Astrocyte (in vitro differentiated cells and primary cell): Measurements from ENCODE around the gene LRRC41.

Source experiments
- CTCF ChIP-seq: IDR thresholded peaks from 2 replicates; pipeline ENCODE4 v1.5.1; 2011; ENCODE audit warnings: low read depth, mild to moderate bottlenecking, inconsistent platforms, low read length, moderate library complexity; ENCODE audit not compliant: insufficient read depth
- EZH2 ChIP-seq: IDR thresholded peaks from 2 replicates; pipeline ENCODE4 v1.6.1; 2012; ENCODE audit warnings: mild to moderate bottlenecking, low read length, inconsistent platforms; ENCODE audit not compliant: insufficient read depth

GRCh38 chr1:46263146-46263545 is 40.3 kb downstream of the LRRC41 start:
- no peak for TF ChIP-seq CTCF
- no peak for TF ChIP-seq EZH2
